Activated CD4-positive, alpha-beta T cell treated with anti-CD3 and anti-CD28 coated beads, Interleukin-2, Interleukin-4, amounts not matched to agents 100 ng/mL and 50 ng/mL, durations not matched to agents 16 hours and 8 hours (primary cell): Measurements from ENCODE around the gene ADGRB2.

Experiments
- DNase-seq: peaks from one replicate; pipeline ENCODE4 v3.0.0-alpha.2; 2020; ENCODE audit warnings: low spot score

ADGRB2 gene

DNA sequence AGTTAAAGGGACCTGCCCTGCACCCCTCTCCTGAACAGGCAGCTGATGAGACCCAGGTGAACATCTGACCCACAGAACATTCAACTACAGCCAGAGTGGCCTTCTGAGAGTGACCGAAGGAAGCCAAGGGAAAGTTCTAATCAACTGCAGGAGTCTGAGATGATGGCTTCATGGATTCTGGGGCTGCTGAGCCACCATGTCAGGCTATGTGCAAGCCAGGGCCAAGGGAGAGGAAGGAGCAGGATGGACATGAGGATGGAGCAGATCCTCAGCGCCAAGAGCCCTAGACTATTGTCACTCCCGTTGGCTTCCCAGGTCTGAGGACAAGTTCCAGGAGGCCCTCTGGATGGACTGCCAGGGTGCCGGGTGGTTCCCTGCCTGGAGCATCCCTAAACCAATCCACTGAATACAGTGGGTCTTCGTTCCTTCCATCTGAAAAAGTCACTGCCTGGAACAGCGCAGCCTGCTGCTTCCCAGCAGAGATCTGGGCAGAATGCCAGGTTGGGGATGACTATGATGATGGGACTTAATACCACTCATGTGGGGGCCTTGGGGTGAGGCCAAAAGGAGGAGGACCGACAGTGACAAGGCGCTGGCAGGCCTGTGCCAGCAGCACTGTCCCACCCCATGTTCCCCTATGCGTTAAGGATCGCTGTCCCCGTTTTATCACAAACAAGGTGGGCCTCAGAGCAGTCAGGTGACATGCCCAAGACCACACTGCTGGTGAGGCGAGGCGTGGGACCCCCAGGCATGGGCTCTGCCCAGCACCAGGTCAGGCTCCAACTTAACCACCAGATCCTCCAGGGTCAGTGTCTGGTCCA is 31.9 kb upstream of the ADGRB2 start:
- no peak for DNase-seq

GRCh38 chr1:31795096-31795675 is 31.0 kb upstream of the ADGRB2 start:
- no peak for DNase-seq

- DNase-seq: no peak
Observed at GRCh38 chr1:31793586-31794285, 29.6 kb upstream of the ADGRB2 start.

GRCh38 chr1:31793086-31793485 is 28.9 kb upstream of the ADGRB2 start:
- DNase-seq: no peak

GRCh38 chr1:31792541-31792940 is 28.4 kb upstream of the ADGRB2 start:
- DNase-seq: no peak

GRCh38 chr1:31792116-31792515 is 28.0 kb upstream of the ADGRB2 start:
- DNase-seq: no peak

- DNase-seq: no peak
Observed at GRCh38 chr1:31791131-31791858, 27.2 kb upstream of the ADGRB2 start.

- DNase-seq: no peak
Observed at GRCh38 chr1:31790641-31791091, 26.5 kb upstream of the ADGRB2 start.

DNA sequence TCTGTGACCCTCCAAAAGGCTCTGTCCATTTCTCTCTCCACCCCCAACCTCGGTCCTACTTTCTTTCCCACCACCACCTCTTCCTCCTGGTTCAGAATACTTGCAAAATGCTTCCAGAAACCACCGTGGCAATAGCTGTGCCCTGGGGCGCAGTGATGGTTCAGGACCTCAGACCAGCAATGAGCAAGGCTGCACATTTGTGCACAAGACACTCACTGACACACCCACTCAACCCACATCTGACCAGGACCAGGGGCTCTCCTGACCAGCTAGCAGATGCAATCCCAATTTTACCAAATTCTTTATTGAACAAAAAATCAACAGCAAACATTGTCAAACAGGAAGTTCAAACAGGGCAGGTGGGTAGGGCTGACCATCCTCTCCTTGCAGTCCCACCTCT is 26.0 kb upstream of the ADGRB2 start:
- no peak for DNase-seq

DNA sequence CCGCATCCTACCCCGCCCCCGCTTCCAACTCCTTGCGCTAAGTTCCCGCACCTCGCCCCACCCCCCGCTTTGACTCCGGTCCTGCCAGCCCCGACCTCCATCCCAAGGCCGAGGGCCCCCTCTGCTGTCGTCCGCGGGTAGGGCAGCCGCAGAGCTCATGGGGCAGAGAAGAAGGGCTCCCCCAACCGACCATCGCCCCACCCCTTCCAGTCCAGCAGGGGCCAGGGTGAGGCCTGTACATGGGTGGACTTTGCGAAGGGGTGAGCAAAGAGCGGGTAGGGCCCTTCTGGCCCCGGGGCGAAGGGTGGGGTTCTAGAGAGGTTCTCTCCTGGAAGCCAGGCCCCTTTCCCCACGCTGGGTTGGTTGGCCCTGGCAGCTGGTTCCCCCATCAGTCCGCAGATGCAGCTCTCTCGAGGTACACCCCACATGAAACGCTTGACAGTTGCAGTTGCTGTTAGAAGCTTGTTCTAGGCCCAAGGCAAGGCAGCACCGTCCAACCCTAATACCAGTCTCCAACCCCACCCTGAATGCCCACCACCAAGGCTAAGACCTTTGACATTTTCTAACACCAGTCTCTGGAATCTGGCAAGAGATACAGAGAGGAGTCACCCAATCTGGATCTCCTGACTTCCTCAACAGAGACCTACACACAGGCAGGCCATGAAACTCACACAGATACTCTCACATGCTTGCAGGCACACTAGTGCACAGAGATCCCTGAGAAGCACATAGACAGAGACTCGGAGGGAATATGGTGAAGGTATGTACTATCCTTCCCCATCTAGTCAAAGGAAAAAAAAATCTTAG is 25.3 kb upstream of the ADGRB2 start:
- DNase-seq: peak; percentile 94

- no peak for DNase-seq
Observed at GRCh38 chr1:31788825-31789256, 24.7 kb upstream of the ADGRB2 start.

GRCh38 chr1:31788138-31788824 is 24.1 kb upstream of the ADGRB2 start:
- DNase-seq: peak; percentile 95

GRCh38 chr1:31787786-31788137 is 23.6 kb upstream of the ADGRB2 start:
- DNase-seq: no peak

- no peak for DNase-seq
Observed at GRCh38 chr1:31787261-31787660, 23.1 kb upstream of the ADGRB2 start.

DNA sequence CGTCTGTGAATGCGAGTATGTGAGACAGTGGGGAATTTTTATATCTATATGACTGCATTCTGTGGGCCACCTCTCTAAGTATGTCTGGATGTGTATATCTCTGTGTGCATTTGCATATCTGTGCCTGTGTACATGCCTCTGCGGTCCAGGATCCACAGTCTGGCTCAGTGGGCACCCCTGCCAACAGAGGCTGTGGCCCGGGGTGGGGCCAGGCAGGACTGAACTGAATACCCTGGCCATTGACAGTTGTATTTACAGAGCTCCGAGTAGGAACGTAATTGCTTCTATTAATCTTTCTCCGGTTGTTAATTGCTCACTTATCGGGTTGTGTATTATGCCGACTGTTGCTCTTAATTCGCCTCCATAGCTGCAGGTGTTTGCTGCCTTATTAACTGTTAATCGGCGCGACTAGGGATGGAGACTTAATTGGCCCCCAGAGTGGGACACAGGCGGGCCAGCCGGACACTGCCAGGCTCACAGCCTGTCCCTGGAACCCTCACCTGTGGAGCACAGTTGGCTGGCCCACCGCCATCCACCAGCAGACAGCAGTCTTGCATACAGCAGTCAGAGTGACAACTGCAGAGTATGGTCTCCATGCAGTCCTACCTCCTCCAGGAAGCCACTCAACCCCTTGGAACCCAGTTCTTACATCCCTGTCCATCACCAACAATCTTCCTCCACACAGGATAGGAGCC is 22.4 kb upstream of the ADGRB2 start:
- no peak for DNase-seq

- no peak for DNase-seq
Observed at GRCh38 chr1:31785947-31786290, 21.8 kb upstream of the ADGRB2 start.

DNA sequence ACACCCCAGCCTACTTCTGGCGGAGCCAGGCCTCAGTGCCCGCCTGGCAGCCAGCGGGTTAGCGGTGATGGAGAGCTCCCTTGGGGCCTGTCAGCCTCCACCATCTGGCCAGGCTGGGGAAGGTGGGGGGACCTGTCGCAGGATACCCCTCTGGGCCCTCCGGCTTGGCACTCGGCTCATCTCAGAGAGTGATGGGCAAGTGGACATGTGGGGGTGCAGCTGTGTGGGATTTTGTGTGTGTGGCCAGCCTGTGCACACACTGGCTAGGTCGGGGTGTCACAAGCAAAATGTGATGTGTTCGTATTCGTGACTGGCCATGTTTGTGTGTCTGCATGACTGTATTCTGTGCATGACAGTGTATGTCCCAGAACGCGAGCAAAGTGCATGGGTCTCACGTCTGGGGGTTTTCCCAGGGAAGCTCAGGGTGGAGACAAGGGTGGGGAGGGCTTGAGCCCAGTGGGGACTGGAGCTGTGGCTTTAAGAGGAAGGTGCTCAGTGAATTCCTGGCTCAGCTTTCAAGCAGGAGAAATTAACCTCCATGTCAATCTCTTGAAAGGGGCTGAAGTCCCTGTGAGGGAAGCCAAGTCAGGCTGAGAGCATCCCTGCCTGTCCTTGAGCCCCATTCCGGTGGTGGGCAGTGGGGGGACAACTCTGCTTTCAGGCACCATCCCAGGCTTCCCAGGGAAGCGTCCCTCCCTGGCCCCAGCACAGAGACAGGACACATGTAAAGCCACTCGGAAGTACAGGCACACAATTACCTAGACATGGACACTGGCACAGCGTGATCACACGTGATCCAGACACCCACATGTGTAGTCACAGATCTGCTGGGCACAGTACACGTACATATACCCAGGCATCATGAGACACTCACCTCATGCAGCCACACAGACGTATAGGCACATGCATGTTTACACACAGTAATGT is 21.1 kb upstream of the ADGRB2 start:
- no peak for DNase-seq

DNA sequence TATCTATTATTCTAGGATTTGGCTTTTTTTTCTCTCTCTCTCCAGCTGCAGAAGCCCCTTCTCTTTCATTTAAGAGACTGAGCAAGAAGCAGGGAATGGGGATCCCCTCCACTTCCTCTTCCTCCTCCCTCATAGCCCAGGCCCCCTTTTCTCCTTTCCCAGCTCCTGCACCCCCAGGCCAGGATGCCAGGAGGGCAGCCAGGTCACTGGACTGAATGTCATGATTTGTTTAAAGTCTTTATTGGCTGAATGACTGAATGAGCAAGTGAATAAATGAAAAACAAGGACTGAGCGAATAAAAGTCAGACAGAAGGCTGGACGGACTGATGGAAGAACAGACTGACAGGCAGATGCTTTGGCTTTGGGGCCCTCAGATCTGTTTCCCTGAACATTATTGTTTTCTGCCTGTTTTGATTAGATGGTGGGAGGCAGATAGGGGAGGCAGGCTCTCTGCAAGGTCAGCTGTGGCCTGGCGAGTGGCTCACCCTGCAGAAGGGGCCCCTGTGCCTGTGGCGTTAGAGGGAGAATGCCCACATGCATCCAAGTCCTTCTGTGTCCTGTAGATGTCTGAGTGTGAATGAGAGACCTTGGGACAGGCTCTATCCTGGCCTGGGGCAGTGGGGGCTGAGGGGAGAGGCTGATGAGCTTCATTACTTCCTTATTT is 20.3 kb upstream of the ADGRB2 start:
- DNase-seq: no peak

DNA sequence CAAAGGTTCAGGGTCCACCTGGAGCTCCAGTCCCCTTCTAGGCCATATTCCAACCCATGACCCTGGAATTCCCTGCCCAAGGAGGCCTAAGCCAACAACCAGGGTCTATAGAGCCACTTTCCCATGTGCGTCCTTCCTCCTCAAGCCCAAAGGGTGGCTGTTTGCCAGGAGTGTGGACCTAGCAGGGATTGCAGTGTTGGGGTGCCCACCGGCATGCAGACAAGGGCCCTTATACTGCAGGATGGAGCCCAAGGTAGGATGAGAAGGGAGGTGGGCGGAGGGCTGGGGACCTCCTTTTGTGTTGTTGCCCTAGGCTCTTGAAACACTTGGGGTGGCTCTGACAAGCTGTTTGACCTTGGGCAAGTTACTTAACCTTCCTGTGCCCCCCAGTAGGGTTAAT is 19.7 kb upstream of the ADGRB2 start:
- DNase-seq: no peak
